DND-41 (cell line): Measurements from ENCODE around the gene SLC22A4.

Source experiments
- ATAC-seq: fragments of 200-7000 bp; cut with Tn5 transposase; 3 replicates; pipeline ENCODE4 v1.9.1; 2021; ENCODE audit warnings: low read depth; ENCODE audit not compliant: insufficient read depth
- DNase-seq: peaks from one replicate; pipeline ENCODE4 v3.0.0-alpha.2; 2020
- H2AFZ ChIP-seq: 2 replicates; pipeline ENCODE4 v1.6.0; 2012; ENCODE audit warnings: low read depth, low read length
- H3K27ac ChIP-seq: 2 replicates; pipeline ENCODE4 v1.5.1; 2012; ENCODE audit warnings: low read length, inconsistent platforms
- H3K27me3 ChIP-seq: fragments of 200-600 bp; sonication (generic); 2 replicates; pipeline ENCODE4 v1.6.0; 2012; ENCODE audit warnings: low read length, mild to moderate bottlenecking, inconsistent platforms; ENCODE audit not compliant: insufficient read depth, poor library complexity
- H3K36me3 ChIP-seq: 2 replicates; pipeline ENCODE4 v1.5.1; 2012; ENCODE audit warnings: low read length, inconsistent platforms; ENCODE audit not compliant: insufficient read depth
- H3K4me1 ChIP-seq: 2 replicates; pipeline ENCODE4 v1.5.1; 2012; ENCODE audit warnings: mild to moderate bottlenecking, low read length; ENCODE audit not compliant: insufficient read depth
- H3K4me2 ChIP-seq: 2 replicates; pipeline ENCODE4 v1.6.0; 2012; ENCODE audit warnings: mild to moderate bottlenecking, moderate library complexity, low read length, inconsistent platforms; ENCODE audit not compliant: insufficient read depth
- H3K4me3 ChIP-seq, 2 experiments: fragments of 200-600 bp in 1 of 2; shearing (Covaris generic) in 1 of 2; 2 replicates each; pipeline ENCODE4 v1.5.1; 2012 to 2016; ENCODE audit warnings: inconsistent platforms in 2 of 2, low read length in 2 of 2, mild to moderate bottlenecking in 2 of 2, low read depth in 1 of 2, moderate library complexity in 1 of 2
- H3K79me2 ChIP-seq: 2 replicates; pipeline ENCODE4 v1.6.0; 2012; ENCODE audit warnings: low read length, inconsistent platforms; ENCODE audit not compliant: insufficient read depth
- H3K9ac ChIP-seq: 2 replicates; pipeline ENCODE4 v1.6.0; 2012; ENCODE audit warnings: low read depth, mild to moderate bottlenecking, inconsistent platforms, low read length, moderate library complexity
- H3K9me3 ChIP-seq: 2 replicates; pipeline ENCODE4 v1.5.1; 2012; ENCODE audit warnings: low read length, moderate library complexity, mild to moderate bottlenecking, inconsistent platforms; ENCODE audit not compliant: insufficient read depth, severe bottlenecking
- H4K20me1 ChIP-seq: 2 replicates; pipeline ENCODE4 v1.6.0; 2012; ENCODE audit warnings: low read length; ENCODE audit not compliant: insufficient read depth
- CTCF ChIP-seq: IDR thresholded peaks from 2 replicates; pipeline ENCODE4 v1.5.1; 2012; ENCODE audit warnings: borderline replicate concordance, low read length, moderate library complexity, mild to moderate bottlenecking; ENCODE audit not compliant: poor library complexity, severe bottlenecking; ENCODE audit errors: extremely low read depth
- EZH2 ChIP-seq: IDR thresholded peaks from 3 replicates; pipeline ENCODE4 v1.6.1; 2012; ENCODE audit warnings: borderline replicate concordance, low read depth, mild to moderate bottlenecking, moderate library complexity, low read length, inconsistent platforms; ENCODE audit not compliant: severe bottlenecking

The SLC22A4 gene

GRCh38 chr5:132266836-132267160, 27.4 kb upstream of the SLC22A4 start:
- H3K27me3 ChIP-seq: no peaks in the 10 kb centered on the region
- no peaks in the 10 kb centered on the region for H4K20me1 ChIP-seq
- no peaks in the 10 kb centered on the region for H3K4me1 ChIP-seq
- H3K4me2 ChIP-seq: no peak overlapping the region
- H3K4me3 ChIP-seq: no peak overlapping the region
- no peak overlapping the region for H2AFZ ChIP-seq
- no peak overlapping the region for H3K9ac ChIP-seq
- ATAC-seq (no peak), DNase-seq (no peak)
- H3K79me2 ChIP-seq: no peaks in the 10 kb centered on the region
- no peak for TF ChIP-seq EZH2
- TF ChIP-seq CTCF: no peak
- no peak overlapping the region for H3K27ac ChIP-seq
- H3K9me3 ChIP-seq: no peaks in the 10 kb centered on the region
- H3K36me3 ChIP-seq: no peaks in the 10 kb centered on the region

GRCh38 chr5:132267166-132267739, 26.9 kb upstream of the SLC22A4 start:
- no peak overlapping the region for H3K4me3 ChIP-seq
- no peak overlapping the region for H3K9ac ChIP-seq
- no peaks in the 10 kb centered on the region for H3K36me3 ChIP-seq
- H3K4me1 ChIP-seq: no peaks in the 10 kb centered on the region
- DNase-seq (no peak), ATAC-seq (no peak)
- no peaks in the 10 kb centered on the region for H3K9me3 ChIP-seq
- H3K27me3 ChIP-seq: no peaks in the 10 kb centered on the region
- TF ChIP-seq EZH2: no peak
- no peak for TF ChIP-seq CTCF
- no peaks in the 10 kb centered on the region for H4K20me1 ChIP-seq
- no peaks in the 10 kb centered on the region for H3K79me2 ChIP-seq
- no peak overlapping the region for H2AFZ ChIP-seq
- no peak overlapping the region for H3K27ac ChIP-seq
- H3K4me2 ChIP-seq: no peak overlapping the region

- DNase-seq: no peak
- no peak overlapping the region for H2AFZ ChIP-seq
- H3K4me1 ChIP-seq: 0 out of 2 replicates have a peak, but pooled peaks cover 6% of the 10 kb centered on the region
- H3K27ac ChIP-seq: no peak overlapping the region
- H3K9me3 ChIP-seq: no peaks in the 10 kb centered on the region
- no peak overlapping the region for H3K4me3 ChIP-seq
- no peak for TF ChIP-seq EZH2
- TF ChIP-seq CTCF: no peak
- H3K27me3 ChIP-seq: no peaks in the 10 kb centered on the region
- no peaks in the 10 kb centered on the region for H3K36me3 ChIP-seq
- no peaks in the 10 kb centered on the region for H4K20me1 ChIP-seq
- no peaks in the 10 kb centered on the region for H3K79me2 ChIP-seq
- no peak for ATAC-seq
- no peak overlapping the region for H3K9ac ChIP-seq
- no peak overlapping the region for H3K4me2 ChIP-seq
Observed at GRCh38 chr5:132267931-132268768, 26.0 kb upstream of the SLC22A4 start.
